ENCODE measurements around the gene CELA1.

The CELA1 gene

DNA sequence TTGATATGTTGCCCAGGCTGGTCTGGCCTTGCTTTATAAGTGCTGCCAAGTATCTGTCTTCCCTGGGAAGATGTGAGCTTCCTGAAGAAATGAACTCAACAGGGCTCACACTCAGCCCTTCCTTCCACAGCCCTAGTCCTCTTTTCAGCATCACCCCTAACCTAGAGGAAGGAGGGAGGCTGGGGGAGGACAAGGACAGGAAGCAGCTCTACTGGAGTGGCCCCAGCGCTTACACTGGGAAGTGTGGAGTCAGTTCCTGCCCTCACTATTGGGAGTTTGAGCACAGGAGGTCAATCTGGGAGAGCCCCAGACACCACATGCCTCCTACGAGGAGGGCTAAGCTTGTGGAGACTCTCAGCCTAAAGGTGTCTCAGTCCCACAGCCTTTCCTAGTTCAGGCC, 27.9 kb upstream of the CELA1 start:
- DNase-seq: no peak

DNA sequence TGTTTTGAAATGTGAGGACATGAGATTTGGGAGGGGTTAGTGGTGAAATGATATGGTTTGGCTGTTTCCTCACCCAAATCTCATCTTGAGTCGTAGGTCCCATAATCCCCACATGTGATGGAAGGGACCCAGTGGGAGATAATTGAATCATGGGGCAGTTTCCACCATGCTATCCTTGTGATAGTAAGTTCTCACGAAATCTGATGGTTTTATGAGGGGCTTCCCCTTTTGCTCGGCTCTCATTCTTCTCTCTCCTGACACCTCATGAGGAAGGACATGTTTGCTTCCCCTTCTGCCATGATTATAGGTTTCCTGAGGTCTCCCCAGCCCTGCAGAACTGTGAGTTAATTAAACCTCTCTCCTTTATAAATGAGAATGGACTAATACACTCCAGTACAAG, 26.7 kb upstream of the CELA1 start:
- DNase-seq: no peak

DNA sequence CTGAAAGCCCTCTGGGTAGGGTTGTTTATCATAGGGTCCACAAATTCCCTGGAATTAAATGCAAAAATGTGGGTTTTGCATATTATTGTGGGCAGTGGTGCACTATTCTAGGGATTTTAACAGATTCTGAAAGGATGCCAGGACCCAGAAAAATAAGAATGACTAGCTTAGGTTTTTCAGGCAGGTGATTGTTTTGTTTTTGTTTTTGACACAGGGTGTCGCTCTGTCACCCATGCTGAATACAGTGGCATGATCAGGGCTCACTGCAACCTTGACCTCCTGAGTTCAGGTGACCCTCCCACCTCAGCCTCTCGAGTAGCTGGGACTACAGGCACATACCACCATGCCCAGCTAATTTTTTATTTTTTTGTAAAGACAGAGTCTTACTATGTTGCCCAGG, 25.5 kb upstream of the CELA1 start:
- no peak for DNase-seq

DNA sequence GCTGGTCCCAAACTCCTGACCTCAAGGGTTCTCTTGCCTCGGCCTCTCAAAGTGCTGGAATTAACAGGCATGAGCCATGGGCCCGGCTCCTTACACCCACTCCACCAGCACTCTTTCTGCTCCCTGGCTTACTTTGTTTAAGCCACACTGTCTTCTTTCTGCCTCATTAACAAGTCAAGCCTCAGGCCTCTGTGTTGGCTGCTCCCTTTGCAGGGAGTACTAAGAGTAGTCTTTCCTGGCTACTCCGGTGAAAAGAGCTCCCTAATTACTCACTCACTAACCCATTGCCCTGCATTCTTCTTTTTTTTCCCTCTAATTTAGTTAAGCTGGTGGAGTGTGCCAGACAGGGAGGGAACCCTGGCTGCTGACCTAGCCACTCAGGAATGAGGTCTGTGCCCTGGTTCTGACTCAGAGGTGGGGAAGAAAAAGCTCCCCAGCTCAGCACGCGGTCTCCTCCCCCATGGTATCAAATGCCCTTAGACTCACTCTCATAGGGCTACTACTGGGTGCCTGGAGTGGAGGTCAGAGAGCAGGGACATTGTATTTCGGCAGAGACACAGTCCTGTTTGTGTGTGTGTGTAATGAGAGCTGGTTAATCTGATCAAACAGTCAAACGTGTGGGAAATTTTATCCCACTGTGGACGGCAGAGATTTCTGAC, 24.9 kb upstream of the CELA1 start:
- DNase-seq: no peak

DNA sequence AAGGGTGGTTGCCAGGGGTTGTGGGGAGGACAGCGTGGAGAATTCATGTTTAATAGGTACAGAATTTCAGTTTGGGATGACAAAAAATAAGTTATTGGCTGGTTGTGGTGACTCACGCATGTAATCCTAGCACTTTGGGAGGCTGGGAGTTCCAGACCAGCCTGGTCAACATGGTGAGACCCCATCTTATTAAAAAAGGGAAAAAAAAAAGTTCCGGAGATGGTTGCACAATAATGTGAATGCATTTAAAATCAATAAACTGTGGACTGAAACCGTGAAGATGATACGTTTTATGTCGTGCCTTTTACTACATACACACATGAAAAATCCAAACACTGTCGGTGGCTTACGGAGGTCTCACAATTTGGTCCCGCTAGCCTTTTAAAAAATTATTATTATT, 24.2 kb upstream of the CELA1 start:
- no peak for DNase-seq

DNA sequence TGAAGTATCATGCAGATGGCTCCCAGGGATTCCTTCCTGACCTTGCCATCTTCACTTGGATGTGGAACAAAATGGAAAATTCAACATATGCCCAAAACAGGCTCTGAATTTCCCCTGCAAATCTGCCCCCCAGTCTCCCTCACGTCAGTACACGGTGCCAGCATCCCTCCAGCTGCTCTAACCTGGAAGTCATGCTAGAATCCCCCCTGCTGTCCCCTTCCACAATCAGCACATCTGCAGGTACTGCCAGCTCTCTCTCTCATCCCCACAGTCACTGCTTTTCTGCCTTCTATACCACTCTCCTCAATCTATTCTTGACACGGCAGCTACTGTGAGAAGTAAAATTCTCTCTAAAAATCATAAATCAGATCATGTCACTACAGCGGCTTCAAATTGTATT, 23.1 kb upstream of the CELA1 start:
- no peak for DNase-seq

DNA sequence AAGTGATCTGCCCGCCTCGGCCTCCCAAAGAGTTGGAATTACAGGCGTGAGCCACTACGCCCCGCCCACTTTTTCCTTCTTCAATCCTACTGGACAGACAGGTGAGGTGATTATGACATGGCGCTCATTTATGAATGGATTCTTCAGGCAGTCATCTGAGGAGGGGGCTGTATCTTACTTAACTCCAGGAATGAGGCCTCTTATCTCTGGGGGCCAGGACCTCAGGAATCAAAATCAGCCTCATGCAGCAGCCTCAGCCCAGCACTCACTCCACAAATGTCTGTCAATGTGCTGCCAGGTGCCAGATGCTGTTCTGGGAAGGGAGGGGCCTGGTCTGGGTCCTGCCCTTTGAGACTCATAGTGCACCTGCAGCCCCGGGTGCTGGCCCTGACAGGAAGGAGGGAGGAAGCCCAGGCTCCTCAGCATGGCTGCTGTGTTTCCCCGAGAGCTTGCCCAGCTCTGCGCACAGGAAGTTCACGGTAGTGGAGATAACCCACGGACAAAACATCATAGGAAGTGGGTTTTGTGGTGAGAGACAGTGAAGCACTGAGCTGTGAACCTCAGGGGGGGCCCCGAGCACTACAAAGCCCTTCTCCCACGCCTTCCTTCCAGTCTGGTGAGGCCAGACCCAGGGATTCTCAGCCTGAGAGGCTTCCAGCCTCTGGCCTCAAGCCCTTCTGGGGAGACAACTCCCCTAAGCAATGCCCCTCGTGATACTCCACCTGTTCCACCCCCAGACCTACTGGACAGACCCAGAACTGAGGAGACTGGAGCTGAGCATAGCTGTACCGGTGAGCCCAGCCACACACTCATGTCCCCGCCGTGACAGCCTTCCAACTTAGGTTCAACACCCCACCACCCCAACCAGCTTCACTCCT, 22.4 kb upstream of the CELA1 start:
- DNase-seq: no peak

DNA sequence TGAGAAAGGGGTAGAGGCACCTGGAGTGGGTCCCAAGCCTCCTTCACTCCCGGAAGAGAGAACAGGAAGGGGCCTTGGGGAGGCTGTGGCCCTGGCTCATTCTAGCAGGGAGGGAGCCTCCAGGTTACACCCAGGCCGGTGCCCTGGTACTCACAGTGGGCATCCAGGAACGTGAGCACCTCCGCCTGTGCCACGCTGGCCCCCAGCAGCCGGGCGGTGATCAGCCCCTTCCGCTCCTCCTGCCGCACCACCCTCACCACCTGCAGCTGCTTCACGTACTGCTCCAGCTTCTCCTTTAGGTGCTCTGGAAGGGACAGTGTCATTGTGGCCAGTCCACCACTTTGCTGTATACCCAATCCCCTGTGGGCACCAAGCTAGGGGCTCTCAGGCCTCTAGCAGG, 18.8 kb upstream of the CELA1 start:
- no peak for DNase-seq

DNA sequence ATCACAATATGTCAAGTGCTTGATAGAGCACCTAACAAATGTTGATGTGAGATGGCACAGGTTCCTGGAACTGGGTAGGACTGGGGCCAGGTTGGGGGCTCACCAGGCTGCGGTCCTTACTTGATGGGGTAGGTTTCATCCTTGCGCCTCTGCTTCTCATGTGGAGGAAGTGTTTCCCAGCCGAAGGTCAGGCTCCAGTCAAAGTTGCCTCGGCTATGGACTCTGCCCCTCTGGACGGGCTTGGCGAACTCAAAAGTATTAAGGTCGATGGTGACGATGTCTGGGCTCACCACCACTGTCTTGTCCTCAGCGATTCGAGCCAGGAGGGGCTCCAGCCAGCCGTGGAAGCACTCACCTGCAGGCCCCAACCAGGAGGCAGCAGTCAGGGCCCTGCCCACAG, 17.5 kb upstream of the CELA1 start:
- DNase-seq: no peak

DNA sequence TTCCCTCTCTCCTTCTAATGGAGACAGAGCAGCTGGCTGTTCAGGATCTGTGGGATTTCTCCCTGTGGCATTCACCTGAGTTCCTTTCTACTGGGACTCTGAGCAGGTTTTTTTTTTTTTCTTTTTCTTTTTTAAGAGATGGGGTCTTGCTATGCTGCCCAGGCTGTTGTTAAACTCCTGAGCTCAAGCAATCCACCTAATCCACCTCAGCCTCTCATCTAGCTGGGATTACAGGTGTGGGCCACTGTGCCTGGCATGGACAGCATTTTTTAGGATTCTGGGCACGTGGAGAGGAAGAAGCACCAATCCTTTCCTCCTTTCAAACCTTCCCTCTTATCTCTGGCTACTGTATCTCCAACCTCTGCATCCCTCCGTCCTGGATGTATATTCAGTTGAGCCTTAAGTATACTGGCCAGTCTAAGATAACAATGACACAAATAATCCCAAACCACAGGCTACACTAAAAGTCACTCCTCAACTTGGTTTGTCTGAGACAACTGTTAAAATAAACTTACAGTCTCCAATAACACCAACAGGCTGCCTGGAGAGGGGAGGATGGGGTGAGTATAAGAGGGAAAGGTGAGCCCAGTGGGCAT, 16.4 kb upstream of the CELA1 start:
- no peak for DNase-seq

DNA sequence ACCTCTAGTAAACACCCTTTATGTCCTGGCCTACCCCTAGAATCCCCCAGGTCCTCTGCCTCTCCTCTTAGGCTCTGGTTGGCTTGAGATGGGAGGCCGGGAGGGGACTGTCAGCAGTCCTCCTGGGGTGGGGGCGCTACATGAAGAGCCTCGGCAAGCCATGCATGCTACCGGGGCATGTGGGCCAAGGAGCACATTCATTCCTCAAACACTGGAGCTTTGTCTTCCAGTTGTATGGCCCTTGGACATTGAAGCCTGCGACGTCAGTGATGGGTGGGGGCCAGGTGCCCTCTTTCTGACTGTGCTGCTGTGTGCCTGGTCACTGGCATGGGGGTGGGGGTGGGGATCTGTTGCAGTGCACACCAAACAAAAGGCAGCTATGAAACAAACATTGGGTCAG, 15.8 kb upstream of the CELA1 start:
- no peak for DNase-seq

DNA sequence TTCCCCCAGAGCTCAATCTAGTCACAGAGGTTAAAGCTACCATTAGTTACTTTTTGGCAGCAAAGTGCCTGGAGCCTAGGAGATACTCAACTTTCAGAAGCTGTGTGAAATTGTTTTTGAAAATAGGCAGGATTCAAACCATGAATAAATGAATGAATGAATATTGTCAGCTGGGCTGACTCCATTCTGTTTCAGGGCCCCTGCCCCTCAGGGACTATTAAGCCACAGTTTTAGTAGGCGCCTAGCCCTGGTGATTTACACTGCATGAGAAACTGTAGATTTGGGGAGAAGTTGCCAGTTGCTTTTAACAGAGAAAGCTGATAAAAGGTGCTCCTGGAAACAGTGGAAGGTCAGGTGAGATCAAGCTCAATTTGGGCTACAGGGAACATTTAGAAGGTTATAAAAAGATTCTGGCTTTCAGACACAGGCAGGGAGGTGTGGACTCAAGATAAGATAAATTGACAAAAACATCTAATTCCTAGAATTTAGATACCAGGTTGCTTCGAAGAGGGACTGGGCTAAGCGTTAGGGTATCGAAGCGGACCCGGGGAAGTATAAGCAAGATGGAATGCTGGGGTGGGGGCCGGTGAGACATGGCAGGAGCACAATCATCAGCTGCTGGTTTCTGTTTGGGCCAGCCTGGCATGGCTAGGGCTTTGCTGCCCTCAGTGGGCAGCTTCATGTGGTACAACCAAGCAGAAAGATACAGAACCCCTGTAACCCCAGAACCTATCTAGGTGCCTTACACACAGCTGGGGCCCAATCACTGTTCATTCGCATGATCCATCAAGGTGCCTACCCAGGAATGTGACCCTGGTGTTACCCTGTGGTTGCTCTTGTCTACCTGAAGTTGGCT, 14.9 kb upstream of the CELA1 start:
- no peak for DNase-seq

DNA sequence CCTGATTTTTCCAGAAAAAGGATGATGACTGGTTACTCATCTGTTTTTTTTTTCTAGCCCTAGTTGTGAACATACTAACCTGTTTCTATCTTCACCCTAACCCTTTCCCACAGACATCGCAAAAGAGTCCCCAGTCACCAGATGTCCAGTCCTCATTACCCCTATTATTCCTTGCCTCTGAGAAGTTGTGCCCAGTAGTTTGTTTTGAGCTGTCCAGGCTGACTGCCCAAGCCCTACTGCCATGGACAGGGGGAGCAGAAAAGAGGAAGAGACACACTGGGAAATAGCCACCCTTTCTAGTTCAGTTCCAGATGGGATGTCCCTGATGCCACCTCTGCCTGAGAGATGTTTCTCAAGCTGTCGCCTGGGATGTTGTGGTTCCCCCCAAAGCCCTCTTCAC, 13.8 kb upstream of the CELA1 start:
- no peak for DNase-seq

DNA sequence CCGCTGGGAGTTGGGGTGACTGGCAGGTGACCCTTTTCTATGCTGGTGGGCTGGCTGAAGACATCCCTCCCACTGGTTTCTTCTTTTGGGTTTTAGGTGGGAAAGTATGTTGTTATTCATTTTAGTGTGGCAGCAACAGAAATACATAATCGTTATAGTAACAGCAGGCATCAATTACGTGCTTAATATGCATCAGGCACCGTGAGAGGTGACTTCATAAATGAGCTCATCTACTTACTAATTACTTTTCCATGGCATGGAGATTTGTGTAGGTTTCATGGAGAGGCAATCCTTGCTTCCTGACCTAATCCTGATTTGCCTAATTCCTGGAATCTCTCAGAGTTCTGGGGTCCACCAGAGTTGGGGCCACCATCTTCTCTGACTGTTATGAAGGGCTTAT, 13.4 kb upstream of the CELA1 start:
- no peak for DNase-seq

DNA sequence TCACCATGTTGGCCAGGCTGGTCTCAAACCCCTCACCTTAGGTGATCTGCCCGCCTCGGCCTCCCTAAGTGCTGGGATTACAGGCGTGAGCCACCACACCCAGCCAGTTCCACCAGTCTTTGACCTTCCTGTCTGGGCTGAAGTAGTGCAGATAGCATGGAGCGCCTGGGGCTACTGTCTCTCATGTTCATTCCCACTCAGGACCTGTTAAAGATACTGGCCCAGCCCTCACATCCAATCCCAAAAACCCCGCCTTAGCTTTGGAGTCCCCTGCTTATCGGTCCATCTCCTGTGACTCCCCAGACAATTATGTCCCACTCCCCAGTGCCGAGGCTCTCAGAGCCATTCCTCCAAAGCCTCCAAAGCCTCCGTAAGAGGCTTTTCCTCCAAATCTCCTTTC, 12.0 kb upstream of the CELA1 start:
- DNase-seq: no peak

DNA sequence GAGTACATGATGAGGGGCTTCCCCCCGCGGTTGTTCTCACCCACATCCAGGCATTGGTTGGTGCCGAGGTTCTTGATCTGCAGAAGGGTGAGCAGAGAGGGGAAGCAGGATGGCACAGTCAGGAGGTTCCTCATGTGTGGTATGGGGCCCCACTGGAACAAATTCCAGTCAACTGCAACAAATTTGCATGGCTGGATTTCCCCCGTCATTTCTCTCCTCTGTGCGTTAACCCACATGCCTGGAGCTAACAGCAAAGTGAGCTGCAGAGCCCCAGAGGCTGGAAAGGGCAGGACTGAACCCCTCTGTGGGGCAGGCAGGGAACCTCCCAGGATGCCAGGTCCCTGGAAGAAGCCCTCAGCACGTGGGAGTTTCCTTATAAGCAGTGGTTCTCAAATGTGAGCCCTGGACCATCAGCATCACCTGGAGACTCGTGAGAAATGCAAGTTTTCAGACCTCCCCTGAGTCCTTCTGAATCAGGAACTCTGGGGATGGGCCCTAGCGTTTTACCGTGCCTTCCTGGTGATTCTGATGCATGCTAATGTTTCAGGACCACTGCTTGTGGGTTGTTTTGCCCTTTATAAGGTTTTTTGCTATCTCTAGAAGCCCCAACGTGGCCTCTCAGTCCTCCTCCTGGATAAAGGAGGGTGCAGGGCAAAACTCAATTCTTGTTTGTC, 11.0 kb upstream of the CELA1 start:
- no peak for DNase-seq

DNA sequence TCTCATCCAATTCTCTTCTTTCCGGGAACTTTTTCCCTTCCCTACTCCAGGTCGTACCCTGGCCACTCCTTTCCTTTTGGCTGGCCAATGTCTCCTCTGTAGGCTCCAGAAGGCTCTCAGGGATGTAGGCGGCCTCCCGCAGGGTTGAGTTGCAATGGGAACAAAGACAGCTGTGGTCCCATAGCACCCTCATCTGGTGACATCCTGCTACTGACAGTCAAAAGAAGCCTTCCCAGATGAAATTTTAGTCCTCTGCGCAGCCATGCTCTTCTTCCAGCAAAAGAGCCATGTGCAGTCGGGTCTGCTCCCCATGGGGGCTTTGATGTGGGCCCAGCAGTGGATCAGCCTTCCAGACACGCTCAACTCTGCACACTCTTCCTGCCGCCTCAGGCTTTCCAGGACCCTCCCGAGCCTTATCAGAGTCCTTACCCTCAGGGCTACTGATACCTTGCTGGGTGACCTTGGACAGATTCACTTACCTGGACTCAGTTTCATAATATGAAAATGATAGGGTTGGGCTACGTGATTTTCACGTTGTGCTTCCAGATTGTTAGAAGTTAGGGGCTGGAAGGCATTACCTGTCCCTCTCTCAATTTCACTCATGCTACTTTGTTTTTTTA, 5.5 kb upstream of the CELA1 start:
- no peak for DNase-seq

DNA sequence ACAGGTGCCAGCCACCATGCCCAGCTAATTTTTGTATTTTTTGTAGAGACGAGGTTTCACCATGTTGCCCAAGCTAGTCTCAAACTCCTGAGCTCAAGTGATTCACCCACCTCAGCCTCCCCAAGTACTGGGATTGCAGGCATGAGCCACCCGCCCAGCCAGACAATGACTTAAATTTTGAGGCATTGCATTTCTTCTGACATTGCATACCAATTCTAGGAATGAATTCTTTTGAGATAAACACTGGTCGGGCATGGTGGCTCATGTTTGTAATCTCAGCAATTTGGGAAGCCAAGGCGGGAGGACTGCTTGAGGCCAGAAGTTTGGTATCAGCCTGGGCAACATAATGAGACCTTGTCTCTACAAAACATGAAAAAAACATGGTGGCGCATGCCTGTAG, 2.5 kb upstream of the CELA1 start:
- no peak for DNase-seq

DNA sequence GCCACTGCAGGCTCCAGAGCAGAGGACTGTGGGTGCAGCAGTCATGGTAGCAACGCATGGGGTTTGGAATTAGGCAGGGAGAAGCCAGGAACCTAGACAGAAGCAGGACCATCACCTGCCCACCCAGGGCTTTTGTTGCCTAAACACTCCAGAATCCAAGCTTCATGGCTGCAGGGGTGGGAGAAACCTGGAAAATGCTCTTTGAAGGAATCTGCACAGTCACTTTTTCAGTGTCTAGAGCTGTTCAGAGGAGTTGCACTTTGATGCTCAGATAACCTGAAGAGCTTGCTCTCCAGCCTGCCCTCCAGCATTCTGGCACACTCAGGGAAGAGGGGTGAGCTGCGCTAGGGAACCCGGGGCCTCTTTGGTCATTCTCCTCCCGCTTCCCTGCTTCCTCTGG, 1.6 kb upstream of the CELA1 start:
- DNase-seq: no peak

DNA sequence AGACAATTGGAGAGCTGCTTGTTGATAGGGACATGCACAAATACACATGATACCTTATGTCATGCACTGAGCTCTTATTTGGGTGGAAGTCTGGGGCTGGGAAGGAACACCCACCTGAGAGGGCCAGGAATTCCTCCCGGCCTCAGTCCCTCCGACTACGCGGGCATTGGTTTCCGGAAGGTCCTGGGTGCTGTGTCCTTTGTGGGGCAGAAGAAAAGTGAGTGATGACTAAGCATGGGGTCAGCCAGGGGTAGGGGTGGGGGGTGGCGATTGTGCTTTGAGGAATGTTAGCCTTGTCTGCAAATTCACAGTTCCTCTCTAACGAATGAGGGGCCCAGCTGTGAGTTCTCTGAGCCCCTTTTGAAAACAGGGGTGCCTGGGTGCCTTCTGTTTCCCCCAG, 798 bp downstream of the CELA1 start:
- no peak for DNase-seq

DNA sequence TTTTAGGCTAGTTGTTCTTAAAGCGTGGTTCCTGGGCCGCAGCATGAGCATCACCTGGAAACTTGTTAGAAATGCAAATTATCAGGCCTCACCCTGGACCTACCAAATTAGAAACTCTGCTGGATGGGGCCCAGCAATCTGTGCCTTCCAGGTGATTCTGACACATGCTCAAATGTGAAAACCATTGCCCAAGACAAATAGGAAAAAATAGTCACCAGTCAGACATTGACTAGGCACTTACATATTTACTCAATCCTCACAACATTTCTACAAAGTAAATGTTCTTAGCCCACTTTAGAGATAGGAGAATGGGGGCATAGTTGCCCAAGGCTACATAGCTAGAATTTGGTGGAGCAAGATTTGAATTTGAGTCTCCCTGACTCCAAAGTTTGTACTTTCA, 3.3 kb downstream of the CELA1 start:
- no peak for DNase-seq

DNA sequence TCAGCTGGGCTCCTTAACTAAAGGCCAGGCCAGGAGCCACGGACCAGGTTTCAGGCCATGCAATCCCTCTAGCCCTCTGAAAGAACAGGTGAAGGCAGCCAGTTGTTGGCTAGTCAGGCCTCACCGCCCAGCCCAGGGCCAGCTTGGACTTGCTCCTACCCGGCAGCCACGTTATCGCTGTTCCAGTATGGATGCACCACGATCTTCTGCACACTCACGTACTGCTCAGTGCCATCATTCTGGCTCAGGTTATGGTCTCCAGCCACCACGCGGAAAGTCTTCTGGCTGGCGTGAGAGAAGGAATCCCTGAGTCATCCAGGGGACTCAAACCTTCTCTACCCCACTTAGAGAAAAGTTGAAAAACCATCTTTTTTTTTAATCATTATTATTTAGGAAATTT, 4.1 kb downstream of the CELA1 start:
- DNase-seq: no peak
